GM21526 (cell line): Measurements from ENCODE around the gene PCBP3.

Experiments
- ATAC-seq: cut with Tn5 transposase; IDR thresholded peaks from one replicate; pipeline ENCODE4 v1.9.1; 2021; ENCODE audit warnings: moderate library complexity; ENCODE audit not compliant: unreplicated experiment, low FRiP score

The PCBP3 gene

GRCh38 chr21:45934085-45934484, 290.6 kb downstream of the PCBP3 start:
- no peak for ATAC-seq

- ATAC-seq = no peak
Measured at GRCh38 chr21:45934554-45934953, 291.0 kb downstream of the PCBP3 start.

- ATAC-seq = no peak
Measured at GRCh38 chr21:45935628-45936027, 292.1 kb downstream of the PCBP3 start.

- no peak for ATAC-seq
Measured at GRCh38 chr21:45937721-45938452, 294.4 kb downstream of the PCBP3 start.

GRCh38 chr21:45938453-45938755, 294.9 kb downstream of the PCBP3 start:
- no peak for ATAC-seq

GRCh38 chr21:45938811-45939520, 295.4 kb downstream of the PCBP3 start:
- no peak for ATAC-seq

- ATAC-seq = no peak
Measured at GRCh38 chr21:45939521-45940045, 296.1 kb downstream of the PCBP3 start.

GRCh38 chr21:45940091-45940490, 296.6 kb downstream of the PCBP3 start:
- no peak for ATAC-seq

- ATAC-seq = no peak
Measured at GRCh38 chr21:45940621-45941337, 297.3 kb downstream of the PCBP3 start.

GRCh38 chr21:45941338-45941710, 297.8 kb downstream of the PCBP3 start:
- ATAC-seq = no peak

- ATAC-seq = no peak
Measured at GRCh38 chr21:45941717-45942546, 298.4 kb downstream of the PCBP3 start.

GRCh38 chr21:45942755-45943629, 299.5 kb downstream of the PCBP3 start:
- no peak for ATAC-seq

- no peak for ATAC-seq
Measured at GRCh38 chr21:45943630-45944540, 300.4 kb downstream of the PCBP3 start.

- ATAC-seq = no peak
Measured at GRCh38 chr21:45944601-45945000, 301.1 kb downstream of the PCBP3 start.

GRCh38 chr21:45945066-45945867, 301.7 kb downstream of the PCBP3 start:
- ATAC-seq = no peak

- no peak for ATAC-seq
Measured at GRCh38 chr21:45945868-45946210, 302.3 kb downstream of the PCBP3 start.

GRCh38 chr21:45947296-45947695, 303.8 kb downstream of the PCBP3 start:
- ATAC-seq = no peak

GRCh38 chr21:45947716-45948255, 304.3 kb downstream of the PCBP3 start:
- no peak for ATAC-seq
